Endothelial cell of umbilical vein (primary cell): ENCODE results near the gene DUSP5. TPM values are rescaled to one million over a fixed set of nuclear protein-coding genes. Genes with fewer than 3 reads are reported as not detected.

Experiments used
- Bru-seq: library from RNA; stranded (reverse); fragments of 400-500 nt; gene quantifications from one replicate; lab custom pipeline; 2021; lab: Mats Ljungman, UMichigan
- BruChase-seq, 2 experiments: library from RNA; stranded (reverse); fragments of 400-500 nt; gene quantifications; one replicate each; lab custom pipeline; 2021; lab: Mats Ljungman, UMichigan
- BruUV-seq: library from RNA; stranded (reverse); fragments of 400-500 nt; replicated peaks from 2 replicates; lab custom pipeline; 2021; lab: Mats Ljungman, UMichigan
- CTCF ChIA-PET: fragments of 300-600, 350-600 bp; sonication (Branson Sonifier 250); formaldehyde crosslinking; loops from one replicate; lab custom pipeline; 2021; ENCODE audit warnings: antibody characterized with exemption, inconsistent platforms; lab: Charles Lee
- POLR2A ChIA-PET: fragments of 300-600, 350-600 bp; sonication (Branson Sonifier 250); formaldehyde crosslinking; loops from one replicate; lab custom pipeline; 2021; ENCODE audit warnings: antibody characterized with exemption, inconsistent platforms; lab: Charles Lee
- DNase-seq: peaks from one replicate; pipeline ENCODE4 v3.0.0-alpha.2; 2011; ENCODE audit warnings: low read depth, low spot score
- FAIRE-seq: peaks from 2 replicates; lab custom pipeline; 2011; peaks lifted over from hg19 to GRCh38; lab: Jason Lieb, UNC
- H2AFZ ChIP-seq: 2 replicates; pipeline ENCODE4 v1.6.0; 2012; ENCODE audit warnings: low read depth, low read length, control low read depth, inconsistent platforms
- H3K27ac ChIP-seq: 2 replicates; pipeline ENCODE4 v1.5.1; 2011; ENCODE audit warnings: low read depth, mild to moderate bottlenecking, control low read depth, low read length, moderate library complexity; ENCODE audit not compliant: insufficient read depth
- H3K27me3 ChIP-seq, 2 experiments: 2 replicates each; pipeline versions ENCODE4 v1.6.0 to v1.6.1; 2011; ENCODE audit warnings: low read length in 2 of 2, mixed read lengths in 1 of 2; ENCODE audit not compliant: control insufficient read depth in 2 of 2, insufficient read depth in 2 of 2
- H3K36me3 ChIP-seq, 2 experiments: 2 replicates in 1 of 2; 3 replicates in 1 of 2; pipeline ENCODE4 v1.5.1; 2011; ENCODE audit warnings: low read length in 2 of 2, mild to moderate bottlenecking in 1 of 2, moderate library complexity in 1 of 2; ENCODE audit not compliant: control insufficient read depth in 2 of 2, insufficient read depth in 2 of 2; ENCODE audit errors: extremely low read depth in 1 of 2
- H3K4me1 ChIP-seq: 3 replicates; pipeline ENCODE4 v1.5.1; 2011; ENCODE audit warnings: mild to moderate bottlenecking, low read length; ENCODE audit not compliant: control insufficient read depth, insufficient read depth; ENCODE audit errors: extremely low read depth
- H3K4me2 ChIP-seq: 2 replicates; pipeline ENCODE4 v1.6.1; 2011; ENCODE audit warnings: low read length, control low read depth, mixed read lengths; ENCODE audit not compliant: insufficient read depth
- H3K4me3 ChIP-seq, 3 experiments: fragments of 200-600 bp in 1 of 3; sonication (generic), shearing (Covaris generic) in 1 of 3; replicated peaks in 1 of 3; 2 replicates each; pipeline ENCODE4 v1.5.1; 2011 to 2016; ENCODE audit warnings: control low read depth in 3 of 3, low read length in 3 of 3, mild to moderate bottlenecking in 2 of 3, inconsistent platforms in 1 of 3, low read depth in 1 of 3, moderate library complexity in 1 of 3; ENCODE audit not compliant: insufficient read depth in 1 of 3
- H3K79me2 ChIP-seq: 2 replicates; pipeline ENCODE4 v1.6.0; 2012; ENCODE audit warnings: low read length, inconsistent platforms; ENCODE audit not compliant: control insufficient read depth, insufficient read depth
- H3K9ac ChIP-seq: replicated peaks from 2 replicates; pipeline ENCODE3; 2011; ENCODE audit warnings: low read length, control low read depth; ENCODE audit not compliant: insufficient read depth; ENCODE audit errors: extremely low read depth
- H3K9me1 ChIP-seq: replicated peaks from 3 replicates; pipeline ENCODE4 v1.6.0; 2011; ENCODE audit warnings: mild to moderate bottlenecking, low read length; ENCODE audit not compliant: control insufficient read depth, insufficient read depth; ENCODE audit errors: extremely low read depth
- H3K9me3 ChIP-seq: replicated peaks from 2 replicates; pipeline ENCODE4 v1.5.1; 2012; ENCODE audit warnings: low read length, inconsistent platforms; ENCODE audit not compliant: control insufficient read depth, insufficient read depth
- H4K20me1 ChIP-seq: replicated peaks from 2 replicates; pipeline ENCODE3; 2011; ENCODE audit warnings: mild to moderate bottlenecking, low read length; ENCODE audit not compliant: control insufficient read depth, insufficient read depth; ENCODE audit errors: extremely low read depth
- FOS ChIP-seq: IDR thresholded peaks from 2 replicates; pipeline ENCODE4 v1.6.1; 2011; ENCODE audit warnings: mild to moderate bottlenecking, low read length, moderate library complexity, borderline replicate concordance; ENCODE audit not compliant: insufficient read depth
- MYC ChIP-seq: IDR thresholded peaks from one replicate; pipeline ENCODE4 v1.6.1; 2011; ENCODE audit warnings: mild to moderate bottlenecking, low read depth, low read length
- POLR2A ChIP-seq: IDR thresholded peaks from 2 replicates; pipeline ENCODE4 v1.6.1; 2012; ENCODE audit warnings: low read depth, mild to moderate bottlenecking, control low read depth, low read length
- POLR2AphosphoS5 ChIP-seq: IDR thresholded peaks from 2 replicates; pipeline ENCODE4 v1.6.1; 2012; ENCODE audit warnings: low read depth, mild to moderate bottlenecking, control low read depth, low read length, moderate library complexity; ENCODE audit not compliant: insufficient read depth
- dilution Hi-C: fragments of 300-500 bp; cut with MboI; formaldehyde crosslinking; loops from one replicate; pipeline ENCODE4 v1.15.0; 2019; ENCODE audit warnings: low sequenced_read_pairs; ENCODE audit not compliant: extremely low pct_ligation_motif_present
- intact Hi-C: fragments of 100-400 bp; cut with micrococcal nuclease; formaldehyde crosslinking; loops from one replicate; pipeline ENCODE4 v1.10.0; 2022
- long read RNA-seq: library from polyadenylated mRNA; stranded (forward); transcript quantifications from one replicate; pipeline ENCODE4 v2.0.0, GENCODE V29; 2021
- polyA minus RNA-seq, 3 experiments: library from RNA; depleted of rRNA, polyadenylated mRNA; stranded (reverse); fragments of >200 nt; gene quantifications; 1 replicate in 1 of 3; 2 replicates in 2 of 3; pipeline ENCODE4 v1.2.3, GENCODE V29; 2011
- polyA plus RNA-seq, 4 experiments: library from polyadenylated mRNA; depleted of rRNA in 3 of 4; stranded (reverse) in 3 of 4; unstranded in 1 of 4; fragments of >200 nt; gene quantifications; 2 replicates each; pipeline versions ENCODE4 v1.2.1 to v1.2.3, GENCODE V29; 2011 to 2012; ENCODE audit warnings: missing spikeins in 1 of 4
- total RNA-seq: library from RNA; stranded (reverse); gene quantifications from 2 replicates; pipeline ENCODE4 v1.2.3, GENCODE V29; 2021

Gene DUSP5
- total RNA-seq: 12.2 and 12.6 TPM in 2 replicates
- 17.5 and 25.2 TPM in 2 replicates for polyA plus RNA-seq
- polyA plus RNA-seq (2011; cell fraction: cytosol; rRNA removed): 24.1 and 27.8 TPM in 2 replicates
- 49.2 and 70.2 TPM in 2 replicates for polyA plus RNA-seq (2011; cell fraction: nucleus; rRNA removed)
- 16.4 and 20.9 TPM in 2 replicates for polyA plus RNA-seq (2012)
- polyA minus RNA-seq: 29.2 and 38.4 TPM in 2 replicates
- 32.1 TPM for polyA minus RNA-seq (2011; cell fraction: cytosol; rRNA and poly(A)+ RNA removed)
- 53.7 and 58.1 TPM in 2 replicates for polyA minus RNA-seq (2011; cell fraction: nucleus; rRNA and poly(A)+ RNA removed)
- percentile 76 among the genes with signal in this experiment for Bru-seq, nascent RNA
- percentile 52 among the genes with signal in this experiment for BruChase-seq, experiment 1, labeled RNA remaining after a 6-hour chase
- BruChase-seq, experiment 2, labeled RNA remaining after a 2-hour chase: percentile 55 among the genes with signal in this experiment
- long read RNA-seq, transcript DUSP5-201 (4 exons, 2,557 nt): major isoform, 22 of 28 reads
- long read RNA-seq, partial matches to known transcripts: 1 of 28 reads
- long read RNA-seq, other reads (novel, unspliced or antisense): 5 of 28 reads

GRCh38 chr10:110497438-110498086 lies at the start of gene DUSP5:
DUSP5 (plus strand) TSS chr10:110497907; CDS start chr10:110498122, 215 bp downstream.
- peaks cover 56% of the 10 kb centered on the region for H3K79me2 ChIP-seq
- peak within 1 kb of the TSS; percentile 58 to 81 (median 77) for H3K4me3 ChIP-seq
- dilution Hi-C loops: no loop called here
- H3K9me1 ChIP-seq: no peaks in the 10 kb centered on the region
- peaks cover 48% of the 10 kb centered on the region for H3K4me1 ChIP-seq
- no peaks in the 10 kb centered on the region for H4K20me1 ChIP-seq
- H3K4me2 ChIP-seq: peak within 1 kb of the TSS; percentile 91
- TF ChIP-seq FOS (peak; percentile 2), POLR2A (peak; percentile 93), POLR2AphosphoS5 (peak; percentile 97), MYC (no peak)
- FAIRE-seq (peak; percentile 93), DNase-seq (peak; percentile 96)
- POLR2A ChIA-PET: interaction anchor here (0.6 to 1.5 kb wide), 6 partner anchors 16 to 190 kb away, joined by 3 to 7 read pairs (median 4); no protein-coding TSS in a partner anchor
- no peaks in the 10 kb centered on the region for H3K36me3 ChIP-seq
- H3K9ac ChIP-seq: peak within 1 kb of the TSS; percentile 96
- CTCF ChIA-PET: interaction anchor here (0.6 to 16.9 kb wide), 14 partner anchors 38 to 190 kb away, joined by 3 to 268 read pairs (median 4); no protein-coding TSS in a partner anchor
- intact Hi-C loops: loop anchor here (1.0 to 5.0 kb wide), 7 partner anchors 37 to 186 kb away; no protein-coding TSS in a partner anchor
- H2AFZ ChIP-seq: no peak within 1 kb of the TSS
- H3K27ac ChIP-seq: peak within 1 kb of the TSS; percentile 94
- no TSS peak for BruUV-seq
- no peaks in the 10 kb centered on the region for H3K27me3 ChIP-seq
- no peaks in the 10 kb centered on the region for H3K9me3 ChIP-seq
